Measurements from ENCODE around the gene BTF3.
"Not testable (repeated sequence)": the region's sequence is repeated elsewhere in the genome, so short reads cannot be mapped to it uniquely, and the experiment has no call there.

The BTF3 gene

DNA sequence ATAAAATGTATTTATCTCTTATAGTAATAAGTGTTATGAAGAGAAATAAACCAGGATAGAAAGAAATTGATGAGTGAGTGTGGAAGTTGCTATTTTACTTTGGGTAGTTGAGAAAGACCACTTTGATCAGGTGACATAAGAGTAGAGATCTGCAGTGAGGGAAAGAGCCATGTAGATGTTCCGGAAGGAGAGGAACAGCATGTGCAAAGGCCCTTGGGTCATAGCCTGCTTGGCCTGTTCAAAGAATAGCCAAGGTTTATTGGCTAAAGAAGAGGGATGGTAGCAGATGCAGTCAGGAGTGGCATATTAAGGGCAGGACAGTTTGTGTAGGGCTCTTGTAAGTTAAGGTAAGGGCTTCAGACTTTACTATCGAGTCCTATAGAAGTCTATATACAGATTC is 3.2 kb downstream of the BTF3 start:
- peak overlapping the region; percentile 7 for H3K9ac ChIP-seq (ENCODE audit: low read length)
- H3K27me3 ChIP-seq (replicated peaks; ENCODE audit: control insufficient read depth, insufficient read depth, low read length) = no peaks in the 10 kb centered on the region
- peaks cover 65% of the 10 kb centered on the region for H3K36me3 ChIP-seq (ENCODE audit: control insufficient read depth, insufficient read depth, low read length, severe bottlenecking)
- H3K4me3 ChIP-seq (ENCODE audit: low read length) = no peak overlapping the region
- peaks cover 30% of the 10 kb centered on the region for H3K4me1 ChIP-seq (ENCODE audit: control insufficient read depth, insufficient read depth, low read length)
- H3K9me3 ChIP-seq (ENCODE audit: control insufficient read depth, low read length) = no peaks in the 10 kb centered on the region
- DNase-seq (ENCODE audit: low read depth) = no peak

DNA sequence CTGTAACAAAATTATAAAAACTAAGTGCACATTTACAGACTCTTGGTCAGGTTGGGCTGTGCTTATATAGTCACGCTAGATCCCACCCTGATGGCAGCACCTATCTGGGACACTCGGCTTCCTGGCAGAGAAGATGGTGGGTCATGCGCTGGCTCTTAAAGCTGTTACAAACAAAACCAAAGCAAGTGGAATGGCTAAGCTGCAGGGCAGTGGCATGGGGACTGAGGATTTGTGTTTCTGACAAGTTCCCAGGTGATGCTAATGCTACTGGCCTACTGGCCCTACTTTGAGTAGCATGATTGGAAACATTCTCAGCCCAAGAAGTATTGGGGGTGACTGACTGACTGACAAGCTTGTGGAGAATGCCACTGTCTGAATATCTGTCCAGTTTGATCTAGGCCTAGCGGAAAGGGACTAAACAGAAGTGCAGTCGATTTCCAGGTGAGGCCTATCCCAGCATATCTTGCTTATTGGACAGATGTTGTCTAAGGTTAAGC is 8.3 kb downstream of the BTF3 start:
- Histone ChIP-seq H3K27me3 (replicated peaks; ENCODE audit: control insufficient read depth, insufficient read depth, low read length) (no peaks in the 10 kb centered on the region), H3K4me3 (ENCODE audit: low read length) (no peak overlapping the region), H3K4me1 (ENCODE audit: control insufficient read depth, insufficient read depth, low read length) (peaks cover under 1% of the 10 kb centered on the region), H3K9me3 (ENCODE audit: control insufficient read depth, low read length) (no peaks in the 10 kb centered on the region), H3K36me3 (ENCODE audit: control insufficient read depth, insufficient read depth, low read length, severe bottlenecking) (peaks cover 54% of the 10 kb centered on the region), H3K9ac (ENCODE audit: low read length) (no peak overlapping the region)
- no peak for DNase-seq (ENCODE audit: low read depth)

- H3K9me3 ChIP-seq (ENCODE audit: control insufficient read depth, low read length) = no peaks in the 10 kb centered on the region
- peaks cover 48% of the 10 kb centered on the region for H3K36me3 ChIP-seq (ENCODE audit: control insufficient read depth, insufficient read depth, low read length, severe bottlenecking)
- H3K27me3 ChIP-seq (replicated peaks; ENCODE audit: control insufficient read depth, insufficient read depth, low read length) = no peaks in the 10 kb centered on the region
- DNase-seq (ENCODE audit: low read depth) = peak; percentile 18
- H3K9ac ChIP-seq (ENCODE audit: low read length) = no peak overlapping the region
- H3K4me3 ChIP-seq (ENCODE audit: low read length) = no peak overlapping the region
- H3K4me1 ChIP-seq (ENCODE audit: control insufficient read depth, insufficient read depth, low read length) = no peaks in the 10 kb centered on the region
Observed at GRCh38 chr5:73507062-73507461, 8.8 kb downstream of the BTF3 start.

GRCh38 chr5:73508521-73508920 is 10.3 kb downstream of the BTF3 start:
- not testable (repeated sequence) for H3K9ac ChIP-seq (ENCODE audit: low read length); H3K27me3 ChIP-seq (replicated peaks; ENCODE audit: control insufficient read depth, insufficient read depth, low read length); H3K4me3 ChIP-seq (ENCODE audit: low read length); H3K4me1 ChIP-seq (ENCODE audit: control insufficient read depth, insufficient read depth, low read length); DNase-seq (ENCODE audit: low read depth); H3K9me3 ChIP-seq (ENCODE audit: control insufficient read depth, low read length)
- H3K36me3 ChIP-seq (ENCODE audit: control insufficient read depth, insufficient read depth, low read length, severe bottlenecking) = peaks cover 34% of the 10 kb centered on the region

- H3K4me1 ChIP-seq (ENCODE audit: control insufficient read depth, insufficient read depth, low read length) = no peaks in the 10 kb centered on the region
- no peaks in the 10 kb centered on the region for H3K27me3 ChIP-seq (replicated peaks; ENCODE audit: control insufficient read depth, insufficient read depth, low read length)
- no peak overlapping the region for H3K4me3 ChIP-seq (ENCODE audit: low read length)
- no peaks in the 10 kb centered on the region for H3K36me3 ChIP-seq (ENCODE audit: control insufficient read depth, insufficient read depth, low read length, severe bottlenecking)
- no peak overlapping the region for H3K9ac ChIP-seq (ENCODE audit: low read length)
- H3K9me3 ChIP-seq (ENCODE audit: control insufficient read depth, low read length) = no peaks in the 10 kb centered on the region
- DNase-seq (ENCODE audit: low read depth) = no peak
Observed at GRCh38 chr5:73513996-73514395, 15.8 kb downstream of the BTF3 start.

DNA sequence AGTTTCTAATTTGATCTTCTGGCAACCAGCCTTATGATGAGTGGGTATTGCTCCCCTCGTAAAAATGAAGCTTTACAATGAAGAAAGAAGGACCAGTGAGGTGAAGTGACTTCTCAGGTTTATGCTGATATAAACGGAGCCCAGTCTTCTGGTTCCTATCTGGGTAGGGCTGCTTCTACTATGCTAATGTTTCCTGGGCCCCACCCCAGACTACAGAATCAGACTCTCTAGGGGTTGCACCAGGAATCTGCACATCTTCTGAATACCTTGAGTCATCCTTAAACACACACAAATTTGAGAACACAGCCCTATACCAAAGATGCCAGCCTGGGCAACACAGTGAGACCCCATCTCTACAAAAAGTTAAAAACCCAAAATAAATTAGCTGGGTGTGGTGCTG is 16.2 kb downstream of the BTF3 start:
- Histone ChIP-seq H3K9ac (ENCODE audit: low read length) (no peak overlapping the region), H3K4me3 (ENCODE audit: low read length) (no peak overlapping the region), H3K9me3 (ENCODE audit: control insufficient read depth, low read length) (no peaks in the 10 kb centered on the region), H3K27me3 (replicated peaks; ENCODE audit: control insufficient read depth, insufficient read depth, low read length) (no peaks in the 10 kb centered on the region), H3K4me1 (ENCODE audit: control insufficient read depth, insufficient read depth, low read length) (peaks cover 2% of the 10 kb centered on the region), H3K36me3 (ENCODE audit: control insufficient read depth, insufficient read depth, low read length, severe bottlenecking) (no peaks in the 10 kb centered on the region)
- no peak for DNase-seq (ENCODE audit: low read depth)

DNA sequence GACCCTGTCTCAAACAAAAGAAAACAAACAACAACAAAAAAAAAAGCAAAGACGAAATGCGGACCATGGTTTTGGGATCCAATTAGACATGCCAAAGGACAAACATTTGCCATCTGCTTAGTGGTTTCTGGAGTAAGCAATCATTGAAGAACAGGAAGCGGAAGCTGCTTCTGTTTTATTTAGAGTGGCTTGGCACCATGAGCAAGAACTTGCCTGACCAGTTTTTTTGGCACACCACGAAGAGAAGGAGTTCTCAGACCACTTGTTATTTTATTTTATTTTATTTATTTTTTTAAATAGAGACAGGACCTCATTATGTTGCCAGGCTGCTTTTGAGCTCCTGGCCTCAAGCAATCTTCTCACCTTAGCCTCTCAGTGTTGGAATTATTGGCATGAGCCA is 17.0 kb downstream of the BTF3 start:
- Histone ChIP-seq H3K9me3 (ENCODE audit: control insufficient read depth, low read length) (no peaks in the 10 kb centered on the region), H3K9ac (ENCODE audit: low read length) (no peak overlapping the region), H3K36me3 (ENCODE audit: control insufficient read depth, insufficient read depth, low read length, severe bottlenecking) (no peaks in the 10 kb centered on the region), H3K4me1 (ENCODE audit: control insufficient read depth, insufficient read depth, low read length) (peaks cover 4% of the 10 kb centered on the region), H3K4me3 (ENCODE audit: low read length) (no peak overlapping the region), H3K27me3 (replicated peaks; ENCODE audit: control insufficient read depth, insufficient read depth, low read length) (no peaks in the 10 kb centered on the region)
- no peak for DNase-seq (ENCODE audit: low read depth)

DNA sequence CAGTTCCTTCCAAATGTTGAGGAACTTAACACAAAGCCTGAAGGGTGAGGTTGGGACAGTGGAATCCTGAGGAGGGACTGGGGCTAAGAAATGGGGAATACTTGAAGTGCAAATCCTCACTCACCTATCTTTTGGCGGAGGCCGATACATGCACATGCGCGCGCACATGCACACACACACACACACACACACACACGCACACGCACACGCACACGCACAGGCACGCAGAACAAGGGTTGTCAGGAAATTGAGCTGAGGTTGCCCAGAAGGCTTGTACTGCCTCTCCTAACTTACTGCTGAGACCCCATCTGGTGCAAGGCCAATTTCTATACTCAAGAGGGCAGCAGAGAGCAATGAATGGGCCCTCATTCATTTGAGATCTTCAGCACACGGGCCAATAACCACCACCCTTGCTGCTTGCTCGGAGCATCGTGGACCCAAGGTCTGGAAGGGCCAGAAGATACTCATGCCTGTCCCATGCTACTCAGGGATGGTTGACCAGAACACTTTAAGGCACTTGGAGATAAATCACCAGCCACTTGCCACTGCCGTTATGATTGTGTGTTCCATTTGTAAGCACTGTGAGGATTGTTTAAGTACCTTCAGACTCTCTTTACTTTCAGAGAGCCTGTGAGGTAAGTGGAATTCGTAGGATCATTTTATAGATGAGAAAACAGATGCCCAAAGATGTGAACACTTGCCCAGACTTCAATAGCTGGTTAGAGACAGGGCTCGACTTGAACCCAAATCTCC is 21.5 kb downstream of the BTF3 start:
- no peak overlapping the region for H3K4me3 ChIP-seq (ENCODE audit: low read length)
- H3K9ac ChIP-seq (ENCODE audit: low read length) = peak overlapping the region; percentile 51
- peaks cover 13% of the 10 kb centered on the region for H3K4me1 ChIP-seq (ENCODE audit: control insufficient read depth, insufficient read depth, low read length)
- H3K36me3 ChIP-seq (ENCODE audit: control insufficient read depth, insufficient read depth, low read length, severe bottlenecking) = no peaks in the 10 kb centered on the region
- H3K9me3 ChIP-seq (ENCODE audit: control insufficient read depth, low read length) = no peaks in the 10 kb centered on the region
- H3K27me3 ChIP-seq (replicated peaks; ENCODE audit: control insufficient read depth, insufficient read depth, low read length) = no peaks in the 10 kb centered on the region
- peak; percentile 91 for DNase-seq (ENCODE audit: low read depth)

GRCh38 chr5:73522989-73523388 is 24.7 kb downstream of the BTF3 start:
- Histone ChIP-seq H3K4me3 (ENCODE audit: low read length) (no peak overlapping the region), H3K9ac (ENCODE audit: low read length) (no peak overlapping the region), H3K9me3 (ENCODE audit: control insufficient read depth, low read length) (no peaks in the 10 kb centered on the region), H3K27me3 (replicated peaks; ENCODE audit: control insufficient read depth, insufficient read depth, low read length) (no peaks in the 10 kb centered on the region), H3K4me1 (ENCODE audit: control insufficient read depth, insufficient read depth, low read length) (peaks cover 14% of the 10 kb centered on the region), H3K36me3 (ENCODE audit: control insufficient read depth, insufficient read depth, low read length, severe bottlenecking) (no peaks in the 10 kb centered on the region)
- DNase-seq (ENCODE audit: low read depth) = no peak

DNA sequence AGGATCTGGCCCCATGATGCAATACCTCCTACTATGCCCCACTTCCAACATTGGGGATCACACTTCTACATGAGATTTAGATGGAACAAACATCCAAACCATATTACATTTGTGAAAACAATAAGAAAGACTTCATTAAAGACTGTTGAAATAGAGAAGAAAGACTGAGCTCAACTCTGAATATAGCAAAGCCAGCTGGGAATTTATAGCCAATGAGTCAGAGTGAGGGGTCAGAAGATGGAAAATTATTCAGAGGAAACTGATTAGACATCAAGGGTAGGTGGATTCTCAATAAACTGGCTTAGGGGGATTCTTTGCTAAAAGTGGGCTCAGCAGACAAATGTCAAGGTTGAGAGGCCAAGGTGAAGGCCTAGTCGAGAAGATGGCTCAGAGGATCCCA is 25.6 kb downstream of the BTF3 start:
- Histone ChIP-seq H3K9ac (ENCODE audit: low read length) (no peak overlapping the region), H3K36me3 (ENCODE audit: control insufficient read depth, insufficient read depth, low read length, severe bottlenecking) (no peaks in the 10 kb centered on the region), H3K27me3 (replicated peaks; ENCODE audit: control insufficient read depth, insufficient read depth, low read length) (no peaks in the 10 kb centered on the region), H3K4me3 (ENCODE audit: low read length) (no peak overlapping the region), H3K4me1 (ENCODE audit: control insufficient read depth, insufficient read depth, low read length) (peaks cover 23% of the 10 kb centered on the region), H3K9me3 (ENCODE audit: control insufficient read depth, low read length) (no peaks in the 10 kb centered on the region)
- DNase-seq (ENCODE audit: low read depth) = no peak

DNA sequence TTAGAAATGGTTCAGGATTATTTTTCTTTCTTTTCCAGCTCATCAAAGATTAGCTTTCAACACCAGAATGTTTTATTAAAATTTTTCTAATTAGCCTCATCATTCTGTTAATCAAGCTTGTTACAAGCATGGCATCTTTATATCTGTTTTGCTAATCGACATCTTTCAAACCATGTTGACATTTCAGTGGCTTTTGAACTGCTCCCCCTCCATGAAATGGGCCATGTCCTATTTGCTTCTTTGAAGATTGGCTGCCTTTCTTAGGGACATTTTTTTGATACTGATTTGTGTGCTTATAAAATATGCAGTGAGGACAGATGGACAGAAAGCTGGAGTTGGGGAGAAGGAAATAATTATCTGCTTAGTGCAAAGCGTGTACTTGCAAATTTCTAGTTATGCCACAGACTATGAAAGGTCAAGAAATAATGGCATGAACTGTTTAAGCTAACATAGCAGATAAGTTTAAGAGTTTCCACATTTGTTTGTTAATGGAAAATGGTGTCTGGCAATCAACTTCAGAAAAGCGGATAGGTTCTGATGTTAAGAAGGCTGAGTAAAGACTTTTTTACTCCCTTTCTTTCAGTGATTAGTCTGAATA is 27.5 kb downstream of the BTF3 start:
- Histone ChIP-seq H3K9me3 (ENCODE audit: control insufficient read depth, low read length) (no peaks in the 10 kb centered on the region), H3K9ac (ENCODE audit: low read length) (no peak overlapping the region), H3K4me1 (ENCODE audit: control insufficient read depth, insufficient read depth, low read length) (peaks cover 35% of the 10 kb centered on the region), H3K27me3 (replicated peaks; ENCODE audit: control insufficient read depth, insufficient read depth, low read length) (no peaks in the 10 kb centered on the region), H3K4me3 (ENCODE audit: low read length) (no peak overlapping the region), H3K36me3 (ENCODE audit: control insufficient read depth, insufficient read depth, low read length, severe bottlenecking) (no peaks in the 10 kb centered on the region)
- DNase-seq (ENCODE audit: low read depth) = no peak

All from adipocyte (in vitro differentiated cells).